WTC11 (cell line): ENCODE results near the gene KDM3B. TPM values are rescaled to one million over a fixed set of nuclear protein-coding genes. Genes with fewer than 3 reads are reported as not detected.

ENCODE experiments used
- ATAC-seq: fragments of 200-7000 bp; cut with Tn5 transposase; 2 replicates; pipeline ENCODE4 v1.10.0; 2021; ENCODE audit warnings: mild to moderate bottlenecking, moderate library complexity
- CTCF ChIA-PET: fragments of 300-600 bp; sonication (Branson Sonifier 250); formaldehyde crosslinking; loops from one replicate; lab custom pipeline; 2021; ENCODE audit warnings: antibody characterized with exemption; lab: Charles Lee
- POLR2A ChIA-PET: fragments of 350-600 bp; sonication (Branson Sonifier 250); formaldehyde crosslinking; loops from one replicate; lab custom pipeline; 2021; ENCODE audit warnings: antibody characterized with exemption; lab: Charles Lee
- DNase-seq: peaks from one replicate; pipeline ENCODE4 v3.0.0; 2021; ENCODE audit warnings: low spot score
- H3K27ac Mint-ChIP-seq: 2 replicates; pipeline ENCODE4 v1.8.0; 2021; ENCODE audit warnings: mixed read lengths
- H3K27me3 Mint-ChIP-seq: 2 replicates; pipeline ENCODE4 v1.8.0; 2021; ENCODE audit warnings: low read depth, mild to moderate bottlenecking, moderate library complexity, mixed read lengths
- H3K36me3 Mint-ChIP-seq: 2 replicates; pipeline ENCODE4 v1.8.0; 2021; ENCODE audit warnings: mixed read lengths
- H3K4me1 Mint-ChIP-seq: 2 replicates; pipeline ENCODE4 v1.8.0; 2022; ENCODE audit warnings: mixed read lengths
- H3K4me3 Mint-ChIP-seq: 2 replicates; pipeline ENCODE4 v1.8.0; 2021; ENCODE audit warnings: mild to moderate bottlenecking, moderate library complexity, mixed read lengths
- H3K9me3 Mint-ChIP-seq: 2 replicates; pipeline ENCODE4 v1.8.0; 2021; ENCODE audit warnings: mixed read lengths
- CDX4 ChIP-seq: fragments of 250-450 bp; sonication (Bioruptor Pico); IDR thresholded peaks from 2 replicates; pipeline ENCODE4 v1.9.0; 2021; ENCODE audit warnings: moderate library complexity, mild to moderate bottlenecking, inconsistent platforms, borderline replicate concordance
- E2F4 ChIP-seq: sonication (generic); formaldehyde crosslinking; IDR thresholded peaks from 2 replicates; pipeline ENCODE4 v1.8.1; 2022; ENCODE audit warnings: low read depth, mild to moderate bottlenecking, moderate library complexity, missing genetic modification reagents, borderline replicate concordance
- ELF4 ChIP-seq: sonication (generic); formaldehyde crosslinking; IDR thresholded peaks from 2 replicates; pipeline ENCODE4 v1.8.1; 2022; ENCODE audit warnings: low read depth, mild to moderate bottlenecking, moderate library complexity, missing genetic modification reagents
- ETV6 ChIP-seq: sonication (generic); formaldehyde crosslinking; IDR thresholded peaks from 2 replicates; pipeline ENCODE4 v1.8.1; 2022; ENCODE audit warnings: mild to moderate bottlenecking, missing genetic modification reagents
- IRF1 ChIP-seq: sonication (generic); formaldehyde crosslinking; IDR thresholded peaks from 2 replicates; pipeline ENCODE4 v1.8.0; 2023; ENCODE audit warnings: missing genetic modification reagents
- MXD4 ChIP-seq: fragments of 250-450 bp; sonication (Bioruptor Pico); IDR thresholded peaks from 2 replicates; pipeline ENCODE4 v1.8.0; 2021; ENCODE audit warnings: mild to moderate bottlenecking, moderate library complexity, borderline replicate concordance
- NFE2L1 ChIP-seq: sonication (generic); formaldehyde crosslinking; IDR thresholded peaks from 2 replicates; pipeline ENCODE4 v1.8.1; 2023; ENCODE audit warnings: missing genetic modification reagents
- NR2C2 ChIP-seq: sonication (generic); formaldehyde crosslinking; IDR thresholded peaks from 2 replicates; pipeline ENCODE4 v1.8.0; 2022; ENCODE audit warnings: mild to moderate bottlenecking, missing genetic modification reagents
- OVOL2 ChIP-seq: fragments of 250-450 bp; sonication (Bioruptor Pico); IDR thresholded peaks from 2 replicates; pipeline ENCODE4 v1.9.0; 2021; ENCODE audit warnings: mild to moderate bottlenecking, borderline replicate concordance
- PRRX2 ChIP-seq: fragments of 250-450 bp; sonication (Bioruptor Pico); IDR thresholded peaks from 2 replicates; pipeline ENCODE4 v1.8.0; 2021; ENCODE audit warnings: mild to moderate bottlenecking
- SOX15 ChIP-seq: fragments of 250-450 bp; sonication (Bioruptor Pico); IDR thresholded peaks from 2 replicates; pipeline ENCODE4 v1.9.0; 2021; ENCODE audit warnings: mild to moderate bottlenecking
- TEAD4 ChIP-seq: sonication (generic); formaldehyde crosslinking; IDR thresholded peaks from 2 replicates; pipeline ENCODE4 v1.8.0; 2022; ENCODE audit warnings: mild to moderate bottlenecking, missing genetic modification reagents
- ZNF138 ChIP-seq: sonication (generic); formaldehyde crosslinking; conservative IDR thresholded peaks from 2 replicates; pipeline ENCODE4 v1.8.1; 2022; ENCODE audit warnings: mild to moderate bottlenecking, moderate library complexity, missing genetic modification reagents
- ZNF263 ChIP-seq: sonication (generic); formaldehyde crosslinking; IDR thresholded peaks from 2 replicates; pipeline ENCODE4 v1.8.1; 2022; ENCODE audit warnings: low read depth, mild to moderate bottlenecking, moderate library complexity, missing genetic modification reagents
- ZNF423 ChIP-seq: fragments of 250-450 bp; sonication (Bioruptor Pico); IDR thresholded peaks from 2 replicates; pipeline ENCODE4 v2.1.2; 2022; ENCODE audit warnings: mild to moderate bottlenecking, moderate library complexity
- ZNF532 ChIP-seq: fragments of 250-450 bp; sonication (Bioruptor Pico); IDR thresholded peaks from 2 replicates; pipeline ENCODE4 v1.9.0; 2021; ENCODE audit warnings: mild to moderate bottlenecking, borderline replicate concordance
- total RNA-seq: library from RNA; stranded (reverse); gene quantifications from 3 replicates; pipeline ENCODE4 v1.2.3, GENCODE V29; 2021
- TF ChIP-seq, protein P1 (sequence below): sonication (generic); formaldehyde crosslinking; IDR thresholded peaks from 2 replicates; pipeline ENCODE4 v1.8.0; 2023; ENCODE audit warnings: mild to moderate bottlenecking, missing genetic modification reagents
- TF ChIP-seq, protein P2 (sequence below): fragments of 250-450 bp; sonication (Bioruptor Pico); IDR thresholded peaks from 2 replicates; pipeline ENCODE4 v1.9.0; 2021; ENCODE audit warnings: mild to moderate bottlenecking

The KDM3B gene
- total RNA-seq, 1 experiment from 2014 or later = 87.9 TPM

GRCh38 chr5:138441221-138441620, 88.7 kb downstream of the KDM3B start (continued):
- TF ChIP-seq ZNF532 (CRISPR knock-in tag) (no peak), OVOL2 (CRISPR knock-in tag) (no peak), PRRX2 (CRISPR knock-in tag) (no peak), IRF1 (CRISPR knock-in tag) (no peak)

DNA sequence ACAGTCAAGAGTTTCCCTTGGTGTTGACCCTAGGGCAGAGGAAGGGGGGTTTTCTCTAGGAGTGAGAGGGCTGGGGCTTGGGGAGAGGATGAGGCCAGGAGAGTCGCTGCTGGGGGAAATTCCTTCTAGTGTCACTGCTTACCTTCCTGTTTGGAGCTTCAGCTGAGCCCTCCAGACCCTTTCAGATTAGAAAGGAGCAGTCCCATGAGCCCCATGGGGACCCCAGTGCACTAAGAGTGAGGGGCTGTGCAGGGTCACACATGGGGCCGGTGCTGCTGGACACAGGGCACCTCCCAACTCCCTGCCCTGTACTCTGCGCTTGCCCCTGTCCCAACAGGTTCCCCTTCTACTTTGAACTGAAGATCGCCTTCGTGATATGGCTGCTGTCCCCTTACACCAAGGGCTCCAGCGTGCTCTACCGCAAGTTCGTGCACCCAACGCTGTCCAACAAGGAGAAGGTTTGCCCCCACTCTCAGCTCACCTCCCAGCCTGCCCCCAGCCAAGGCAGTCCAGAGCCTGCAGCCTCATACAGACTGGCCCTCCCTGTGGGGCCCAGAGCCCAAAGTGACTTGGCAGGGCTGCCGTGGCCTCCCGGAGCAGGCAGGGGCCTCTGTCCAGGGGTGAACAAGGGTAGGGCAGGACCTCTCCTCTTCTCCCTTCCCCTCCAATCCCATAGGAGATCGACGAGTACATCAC, 91.7 kb downstream of the KDM3B start:
- no peaks in the 10 kb centered on the region for H3K36me3 Mint-ChIP-seq
- no peak for TF ChIP-seq ETV6 (CRISPR knock-in tag)
- no peak for TF ChIP-seq ZNF423 (CRISPR knock-in tag)
- no peak for TF ChIP-seq NFE2L1 (CRISPR knock-in tag)
- TF ChIP-seq PRRX2 (CRISPR knock-in tag) = no peak
- TF ChIP-seq SOX15 (CRISPR knock-in tag) = no peak
- TF ChIP-seq, protein P1, sequence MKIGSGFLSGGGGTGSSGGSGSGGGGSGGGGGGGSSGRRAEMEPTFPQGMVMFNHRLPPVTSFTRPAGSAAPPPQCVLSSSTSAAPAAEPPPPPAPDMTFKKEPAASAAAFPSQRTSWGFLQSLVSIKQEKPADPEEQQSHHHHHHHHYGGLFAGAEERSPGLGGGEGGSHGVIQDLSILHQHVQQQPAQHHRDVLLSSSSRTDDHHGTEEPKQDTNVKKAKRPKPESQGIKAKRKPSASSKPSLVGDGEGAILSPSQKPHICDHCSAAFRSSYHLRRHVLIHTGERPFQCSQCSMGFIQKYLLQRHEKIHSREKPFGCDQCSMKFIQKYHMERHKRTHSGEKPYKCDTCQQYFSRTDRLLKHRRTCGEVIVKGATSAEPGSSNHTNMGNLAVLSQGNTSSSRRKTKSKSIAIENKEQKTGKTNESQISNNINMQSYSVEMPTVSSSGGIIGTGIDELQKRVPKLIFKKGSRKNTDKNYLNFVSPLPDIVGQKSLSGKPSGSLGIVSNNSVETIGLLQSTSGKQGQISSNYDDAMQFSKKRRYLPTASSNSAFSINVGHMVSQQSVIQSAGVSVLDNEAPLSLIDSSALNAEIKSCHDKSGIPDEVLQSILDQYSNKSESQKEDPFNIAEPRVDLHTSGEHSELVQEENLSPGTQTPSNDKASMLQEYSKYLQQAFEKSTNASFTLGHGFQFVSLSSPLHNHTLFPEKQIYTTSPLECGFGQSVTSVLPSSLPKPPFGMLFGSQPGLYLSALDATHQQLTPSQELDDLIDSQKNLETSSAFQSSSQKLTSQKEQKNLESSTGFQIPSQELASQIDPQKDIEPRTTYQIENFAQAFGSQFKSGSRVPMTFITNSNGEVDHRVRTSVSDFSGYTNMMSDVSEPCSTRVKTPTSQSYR (CRISPR knock-in tag) = no peak
- no peak for TF ChIP-seq ZNF263 (CRISPR knock-in tag)
- TF ChIP-seq TEAD4 (CRISPR knock-in tag) = no peak
- TF ChIP-seq ZNF138 (CRISPR knock-in tag) = no peak
- TF ChIP-seq NR2C2 (CRISPR knock-in tag) = no peak
- no peak for TF ChIP-seq CDX4 (CRISPR knock-in tag)
- no peak for TF ChIP-seq MXD4 (CRISPR knock-in tag)
- TF ChIP-seq ELF4 (CRISPR knock-in tag) = no peak
- TF ChIP-seq, protein P2, sequence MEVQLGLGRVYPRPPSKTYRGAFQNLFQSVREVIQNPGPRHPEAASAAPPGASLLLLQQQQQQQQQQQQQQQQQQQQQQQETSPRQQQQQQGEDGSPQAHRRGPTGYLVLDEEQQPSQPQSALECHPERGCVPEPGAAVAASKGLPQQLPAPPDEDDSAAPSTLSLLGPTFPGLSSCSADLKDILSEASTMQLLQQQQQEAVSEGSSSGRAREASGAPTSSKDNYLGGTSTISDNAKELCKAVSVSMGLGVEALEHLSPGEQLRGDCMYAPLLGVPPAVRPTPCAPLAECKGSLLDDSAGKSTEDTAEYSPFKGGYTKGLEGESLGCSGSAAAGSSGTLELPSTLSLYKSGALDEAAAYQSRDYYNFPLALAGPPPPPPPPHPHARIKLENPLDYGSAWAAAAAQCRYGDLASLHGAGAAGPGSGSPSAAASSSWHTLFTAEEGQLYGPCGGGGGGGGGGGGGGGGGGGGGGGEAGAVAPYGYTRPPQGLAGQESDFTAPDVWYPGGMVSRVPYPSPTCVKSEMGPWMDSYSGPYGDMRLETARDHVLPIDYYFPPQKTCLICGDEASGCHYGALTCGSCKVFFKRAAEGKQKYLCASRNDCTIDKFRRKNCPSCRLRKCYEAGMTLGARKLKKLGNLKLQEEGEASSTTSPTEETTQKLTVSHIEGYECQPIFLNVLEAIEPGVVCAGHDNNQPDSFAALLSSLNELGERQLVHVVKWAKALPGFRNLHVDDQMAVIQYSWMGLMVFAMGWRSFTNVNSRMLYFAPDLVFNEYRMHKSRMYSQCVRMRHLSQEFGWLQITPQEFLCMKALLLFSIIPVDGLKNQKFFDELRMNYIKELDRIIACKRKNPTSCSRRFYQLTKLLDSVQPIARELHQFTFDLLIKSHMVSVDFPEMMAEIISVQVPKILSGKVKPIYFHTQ (CRISPR knock-in tag) = no peak
- no peak for TF ChIP-seq E2F4
- no peaks in the 10 kb centered on the region for H3K27me3 Mint-ChIP-seq
- no peak overlapping the region for H3K4me3 Mint-ChIP-seq
- no peaks in the 10 kb centered on the region for H3K9me3 Mint-ChIP-seq
- H3K27ac Mint-ChIP-seq = peak overlapping the region; percentile 36; the same call in 1 of the 2 replicates
- ATAC-seq = no peak
- CTCF ChIA-PET = interaction anchor here (0.8 to 3.4 kb wide), 3 partner anchors 60 to 309 kb away, joined by 3 to 16 read pairs (median 4); partner anchors contain the start of genes CTNNA1 and KDM3B
- DNase-seq = no peak
- POLR2A ChIA-PET = interaction anchor here (0.6 kb wide), 1 partner anchor 18 kb away, joined by 4 read pairs; no protein-coding TSS in a partner anchor
- H3K4me1 Mint-ChIP-seq = peaks cover 19% of the 10 kb centered on the region
